ENCODE data around the gene SMS. TPM values are rescaled to one million over a fixed set of nuclear protein-coding genes. Genes with fewer than 3 reads are reported as not detected.

Gene SMS
- total RNA-seq, 2 experiments from 2014 or later, result 17.8 to 19.6 TPM

- Histone ChIP-seq H3K9me3 (ENCODE audit: control insufficient read depth in 1 of 2, insufficient read depth in 1 of 2, low read length in 2 of 2) (no peaks in the 10 kb centered on the region), H3K36me3 (ENCODE audit: insufficient read depth, low read length) (peaks cover 6% of the 10 kb centered on the region), H3K27me3 (ENCODE audit: control insufficient read depth in 1 of 2, insufficient read depth in 2 of 2, low read length in 2 of 2) (no peaks in the 10 kb centered on the region), H3K4me1 (ENCODE audit: insufficient read depth, low read length) (peaks cover 3% of the 10 kb centered on the region), H3K4me3 (ENCODE audit: low read length) (no peak overlapping the region), H3K27ac (ENCODE audit: low read depth in 1 of 2, low read length in 2 of 2) (no peak overlapping the region)
- TF ChIP-seq CTCF (IDR thresholded peaks at IDR 0.05), result no peak
- Mint-ChIP-seq H3K4me1 (ENCODE audit: low read depth) (peaks cover 4% of the 10 kb centered on the region), H3K4me3 (no peak overlapping the region), H3K27ac (no peak overlapping the region), H3K36me3 (ENCODE audit: low read depth) (peaks cover 45% of the 10 kb centered on the region), H3K27me3 (no peaks in the 10 kb centered on the region), H3K9me3 (no peaks in the 10 kb centered on the region)
- ATAC-seq (ENCODE audit: poor library complexity), result no peak
- DNase-seq, result peak in 2 of 14 experiments; percentile 27 to 42
- ChIA-PET POLR2A (no interaction called here), CTCF (no interaction called here)
- intact Hi-C loops (cut with DNase I, micrococcal nuclease), result no loop called here
Observed at GRCh38 chrX:21993265-21993664, 52.8 kb downstream of the SMS start.

- no peak for TF ChIP-seq CTCF (IDR thresholded peaks at IDR 0.05)
- H3K36me3 ChIP-seq (ENCODE audit: insufficient read depth, low read length), result peaks cover 6% of the 10 kb centered on the region
- Mint-ChIP-seq H3K4me3 (no peak overlapping the region), H3K4me1 (ENCODE audit: low read depth) (peaks cover 4% of the 10 kb centered on the region), H3K27ac (peak overlapping the region; percentile 9), H3K27me3 (no peaks in the 10 kb centered on the region), H3K9me3 (no peaks in the 10 kb centered on the region), H3K36me3 (ENCODE audit: low read depth) (peaks cover 21% of the 10 kb centered on the region)
- H3K9me3 ChIP-seq (ENCODE audit: control insufficient read depth in 1 of 2, insufficient read depth in 1 of 2, low read length in 2 of 2), result no peaks in the 10 kb centered on the region
- no peaks in the 10 kb centered on the region for H3K27me3 ChIP-seq (ENCODE audit: control insufficient read depth in 1 of 2, insufficient read depth in 2 of 2, low read length in 2 of 2)
- H3K27ac ChIP-seq (ENCODE audit: low read depth in 1 of 2, low read length in 2 of 2), result no peak overlapping the region
- H3K4me3 ChIP-seq (ENCODE audit: low read length), result no peak overlapping the region
- POLR2A ChIA-PET, result no interaction called here
- DNase-seq, result peak in 2 of 14 experiments; percentile 23 to 36
- no peaks in the 10 kb centered on the region for H3K4me1 ChIP-seq (ENCODE audit: insufficient read depth, low read length)
- CTCF ChIA-PET, result interaction anchor here (2.1 kb wide), 1 partner anchor 12 kb away, joined by 7 read pairs; no protein-coding TSS in a partner anchor
- no peak for ATAC-seq (ENCODE audit: poor library complexity)
- intact Hi-C loops (cut with DNase I, micrococcal nuclease), result loop anchor here in 1 of 2 experiments (5.0 kb wide), 1 partner anchor 200 kb away; no protein-coding TSS in a partner anchor
Observed at GRCh38 chrX:21996872-21997455, 56.5 kb downstream of the SMS start.

- Histone ChIP-seq H3K36me3 (ENCODE audit: insufficient read depth, low read length) (no peaks in the 10 kb centered on the region), H3K27ac (ENCODE audit: low read depth in 1 of 2, low read length in 2 of 2) (no peak overlapping the region), H3K27me3 (ENCODE audit: control insufficient read depth in 1 of 2, insufficient read depth in 2 of 2, low read length in 2 of 2) (no peaks in the 10 kb centered on the region), H3K9me3 (ENCODE audit: control insufficient read depth in 1 of 2, insufficient read depth in 1 of 2, low read length in 2 of 2) (no peaks in the 10 kb centered on the region), H3K4me3 (ENCODE audit: low read length) (no peak overlapping the region), H3K4me1 (ENCODE audit: insufficient read depth, low read length) (no peaks in the 10 kb centered on the region)
- H3K4me3 Mint-ChIP-seq, result no peak overlapping the region
- intact Hi-C loops (cut with DNase I, micrococcal nuclease), result loop anchor here in 1 of 2 experiments (5.0 kb wide), 1 partner anchor 199 kb away; no protein-coding TSS in a partner anchor
- H3K4me1 Mint-ChIP-seq (ENCODE audit: low read depth), result peaks cover 4% of the 10 kb centered on the region
- H3K36me3 Mint-ChIP-seq (ENCODE audit: low read depth), result peaks cover 20% of the 10 kb centered on the region
- no peak for ATAC-seq (ENCODE audit: poor library complexity)
- H3K27ac Mint-ChIP-seq, result no peak overlapping the region
- no peaks in the 10 kb centered on the region for H3K27me3 Mint-ChIP-seq
- no peak for TF ChIP-seq CTCF (IDR thresholded peaks at IDR 0.05)
- H3K9me3 Mint-ChIP-seq, result no peaks in the 10 kb centered on the region
- ChIA-PET POLR2A (no interaction called here), CTCF (interaction anchor here (1.3 kb wide), 1 partner anchor 13 kb away, joined by 4 read pairs; no protein-coding TSS in a partner anchor)
- DNase-seq, result no peak
Observed at GRCh38 chrX:21998037-21998436, 57.5 kb downstream of the SMS start.
